GM08714 (cell line): ENCODE results near the gene NPHS1.
"Not testable (repeated sequence)": the region's sequence is repeated elsewhere in the genome, so short reads cannot be mapped to it uniquely, and the experiment has no call there.

ENCODE experiments used
- H3K4me3 ChIP-seq: fragments of 200-500 bp; sonication (Bioruptor generic); 2 replicates; pipeline ENCODE4 v1.5.1; 2014; ENCODE audit warnings: mild to moderate bottlenecking, low read length, inconsistent platforms
- ZNF274 ChIP-seq: IDR thresholded peaks from 2 replicates; pipeline ENCODE4 v1.6.1; 2012; ENCODE audit warnings: mild to moderate bottlenecking, low read depth, low read length

Gene NPHS1

DNA sequence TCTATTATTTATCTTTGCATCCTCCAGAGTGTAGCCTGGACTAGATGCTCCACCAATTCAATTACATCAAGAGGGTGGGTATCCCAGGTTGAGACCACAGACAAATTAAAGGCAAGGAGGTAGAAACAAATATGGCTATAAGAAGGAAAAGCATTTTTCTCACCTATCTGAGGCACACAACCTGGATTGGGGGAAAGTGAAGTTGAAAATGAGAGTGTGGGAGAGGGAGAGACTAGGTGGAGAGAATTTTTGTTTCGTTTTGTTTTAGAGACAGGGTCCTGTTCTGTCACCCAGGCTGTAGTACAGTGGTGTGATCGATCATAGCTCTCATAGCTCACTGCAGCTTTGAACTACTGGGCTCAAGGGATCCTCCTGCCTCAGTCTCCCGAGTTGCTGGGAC lies 33.9 kb downstream of the NPHS1 start:
- H3K4me3 ChIP-seq = no peak overlapping the region
- no peak for TF ChIP-seq ZNF274

DNA sequence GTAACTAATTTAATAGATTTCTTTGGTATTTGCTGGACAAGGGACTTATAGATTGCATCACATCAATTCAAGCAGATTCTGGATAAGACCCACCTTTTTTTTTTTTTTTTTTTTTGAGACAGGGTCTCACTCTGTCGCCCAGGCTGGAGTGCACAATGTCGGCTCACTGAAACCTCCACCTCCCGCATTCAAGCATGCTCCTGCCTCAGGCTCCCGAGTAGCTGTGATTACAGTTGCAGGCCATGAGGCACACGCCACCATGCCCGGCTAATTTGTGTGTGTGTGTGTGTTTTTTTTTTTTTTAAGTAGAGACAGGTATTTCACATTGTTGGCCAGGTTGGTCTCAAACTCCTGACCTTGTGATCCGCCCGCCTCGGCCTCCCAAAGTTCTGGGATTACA lies 35.5 kb downstream of the NPHS1 start:
- H3K4me3 ChIP-seq = no peak overlapping the region
- no peak for TF ChIP-seq ZNF274

DNA sequence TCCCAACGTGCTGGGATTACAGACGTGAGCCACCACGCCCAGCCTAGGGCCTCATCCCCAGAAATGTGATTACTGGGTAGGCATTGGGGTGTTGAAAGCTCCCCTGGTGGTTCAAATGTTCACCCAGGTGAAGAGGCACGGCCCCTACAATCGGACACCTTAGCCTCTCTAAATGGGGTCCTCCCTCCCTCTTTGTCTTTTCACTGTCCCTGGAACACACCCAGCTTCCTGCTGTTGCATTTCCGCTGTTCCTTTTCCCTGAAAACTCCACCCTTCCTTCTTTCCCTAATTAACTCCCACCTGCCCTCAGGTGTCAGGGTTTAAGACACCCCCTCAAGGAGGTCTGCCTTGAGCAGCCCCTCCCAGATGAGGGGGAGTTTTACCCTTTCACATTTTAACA lies 36.0 kb downstream of the NPHS1 start:
- no peak for TF ChIP-seq ZNF274
- H3K4me3 ChIP-seq = no peak overlapping the region

DNA sequence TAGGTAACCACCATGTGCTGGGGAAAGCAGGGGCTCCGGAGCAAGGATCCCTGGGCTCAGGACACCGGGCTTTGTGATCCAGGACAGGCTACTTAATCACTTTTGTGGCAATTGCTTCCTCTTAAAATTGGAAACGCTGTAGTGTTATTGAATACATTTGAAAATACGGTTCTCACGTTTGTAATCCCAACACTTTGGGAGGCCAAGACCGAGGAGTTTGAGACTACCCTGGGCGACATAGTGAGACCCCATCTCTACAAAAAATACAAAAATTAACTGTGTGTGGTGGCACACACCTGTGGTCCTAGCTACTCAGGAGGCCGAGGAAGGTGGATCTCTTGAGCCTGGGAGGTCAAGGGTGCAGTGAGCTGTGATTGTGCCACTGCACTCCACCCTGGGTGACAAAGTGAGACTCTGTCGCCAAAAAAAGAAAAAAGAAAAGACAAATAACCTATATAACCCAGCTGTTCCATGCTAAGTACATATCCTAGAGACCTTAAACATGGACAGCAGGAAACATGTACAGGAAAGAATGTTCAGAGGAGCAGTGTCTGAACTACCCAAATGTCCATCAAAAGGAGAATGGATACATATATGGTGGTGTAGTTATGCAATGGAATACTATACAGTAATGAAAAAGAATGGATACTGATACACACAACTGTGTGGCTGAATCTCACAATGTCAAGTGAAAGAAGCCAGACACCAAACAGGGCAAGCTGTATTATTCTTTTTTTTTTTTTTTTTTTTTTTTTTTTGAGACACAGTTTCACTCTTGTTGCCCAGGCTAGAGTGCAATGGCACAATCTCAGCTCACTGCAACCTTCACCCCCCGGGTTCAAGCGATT lies 39.0 kb downstream of the NPHS1 start:
- no peak for TF ChIP-seq ZNF274
- H3K4me3 ChIP-seq = no peak overlapping the region

DNA sequence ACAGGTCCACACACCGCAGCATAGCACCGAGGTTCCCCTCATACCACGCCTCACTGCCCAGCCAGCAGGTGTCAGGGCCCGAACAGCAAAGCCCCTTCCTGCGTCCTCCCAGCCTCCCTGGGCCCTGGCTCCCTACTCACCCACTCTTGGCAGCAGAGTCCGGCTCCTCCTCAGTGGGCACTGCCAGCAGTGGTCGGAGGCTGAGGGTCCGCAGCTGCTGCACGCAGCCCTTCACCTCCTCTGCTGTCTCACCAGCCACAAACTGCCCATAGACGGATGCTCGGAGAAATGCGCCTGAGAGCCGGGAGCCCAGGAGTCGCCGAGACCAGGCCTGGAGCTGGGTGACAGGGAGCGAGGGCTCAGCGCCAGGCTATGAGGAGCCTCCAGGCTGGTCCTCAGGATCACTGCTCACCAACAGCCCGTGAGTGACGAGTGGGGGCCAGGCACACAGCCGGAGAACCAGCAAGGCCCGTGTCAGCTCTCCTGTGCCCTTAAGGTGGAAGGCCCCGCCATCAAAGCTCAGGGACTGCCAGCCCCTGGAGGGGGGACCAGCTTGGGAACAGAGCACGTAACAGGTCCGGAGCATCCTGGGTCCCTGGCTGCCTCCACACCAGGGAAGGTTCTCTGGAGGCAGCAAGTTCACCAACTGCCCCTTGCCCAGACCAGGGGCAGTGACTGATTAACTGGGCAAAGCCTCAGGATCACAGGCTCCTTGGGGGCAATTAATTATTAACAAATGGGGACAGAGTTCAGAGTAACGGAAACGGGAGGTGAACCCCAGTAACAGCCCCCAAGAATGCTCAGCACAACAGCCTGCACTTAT lies 39.9 kb downstream of the NPHS1 start, which contains the start of gene PRODH2:
Gene PRODH2, minus strand, starts transcription at position 626 of the 823 bp plus-strand sequence. Its CDS starts 40 bp downstream, at position 586.
- no peak within 1 kb of the TSS for H3K4me3 ChIP-seq
- TF ChIP-seq ZNF274 = no peak

DNA sequence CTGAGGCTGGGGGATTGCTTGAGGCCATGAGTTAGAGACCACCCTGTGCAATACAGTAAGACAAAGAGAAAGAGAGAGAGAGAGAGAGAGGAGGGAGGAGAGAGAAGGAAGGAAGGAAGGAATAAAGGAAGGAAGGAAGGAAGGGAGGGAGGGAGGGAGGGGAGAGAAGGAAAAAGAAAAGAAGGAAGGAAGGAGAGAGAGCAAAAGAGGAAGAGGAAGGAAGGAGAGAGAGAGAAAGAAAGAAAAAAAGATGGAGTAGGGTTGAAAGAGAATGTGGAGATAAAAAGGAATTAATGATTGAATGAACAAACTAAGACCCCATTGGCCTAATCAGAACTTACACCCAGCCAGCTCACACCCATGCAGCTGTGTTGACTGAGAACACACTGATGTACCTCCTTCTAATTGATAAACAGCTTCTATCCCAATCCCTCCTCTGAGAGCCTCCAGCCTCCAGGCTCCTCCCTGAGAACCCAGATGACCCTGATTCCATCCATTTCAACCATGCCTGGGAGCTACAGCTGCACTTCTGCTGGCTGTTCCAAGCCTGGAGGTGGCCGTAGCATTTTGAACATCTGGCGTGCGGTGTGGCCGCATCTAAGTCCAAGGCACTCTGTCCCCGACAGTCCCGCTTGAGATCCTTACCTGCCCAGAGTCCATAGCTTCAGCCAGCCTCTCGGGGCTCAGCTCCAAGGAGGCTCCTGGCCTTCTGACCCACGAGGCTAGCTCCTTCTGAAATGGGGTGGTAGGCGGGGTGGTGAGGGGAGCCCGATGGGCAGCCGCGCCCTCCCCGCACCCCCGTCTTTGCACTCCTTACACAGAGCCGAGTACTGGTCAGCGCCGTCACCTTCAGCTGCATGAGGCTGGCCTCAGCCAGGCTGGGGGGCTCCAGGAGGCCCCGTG lies 40.7 kb downstream of the NPHS1 start:
- H3K4me3 ChIP-seq = no peak overlapping the region
- no peak for TF ChIP-seq ZNF274

DNA sequence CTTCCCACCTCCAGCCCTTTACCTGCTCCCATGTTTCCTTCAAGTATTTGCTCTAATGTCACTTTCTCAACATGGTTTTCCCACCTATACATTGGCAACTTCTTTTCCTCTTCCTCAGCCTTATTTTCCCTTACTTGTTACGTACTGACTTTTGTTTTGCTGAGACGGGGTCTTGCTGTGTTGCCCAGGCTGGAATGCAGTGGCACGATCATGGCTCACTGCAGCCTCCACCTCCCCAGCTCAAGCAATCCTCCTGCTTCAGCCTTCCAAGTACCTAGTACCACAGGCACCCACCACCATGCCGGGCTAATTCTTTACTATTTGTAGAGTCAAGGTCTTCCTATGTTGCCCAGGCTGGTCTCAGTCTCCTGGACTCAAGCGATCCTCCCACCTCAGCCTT lies 44.7 kb downstream of the NPHS1 start:
- TF ChIP-seq ZNF274 = no peak

DNA sequence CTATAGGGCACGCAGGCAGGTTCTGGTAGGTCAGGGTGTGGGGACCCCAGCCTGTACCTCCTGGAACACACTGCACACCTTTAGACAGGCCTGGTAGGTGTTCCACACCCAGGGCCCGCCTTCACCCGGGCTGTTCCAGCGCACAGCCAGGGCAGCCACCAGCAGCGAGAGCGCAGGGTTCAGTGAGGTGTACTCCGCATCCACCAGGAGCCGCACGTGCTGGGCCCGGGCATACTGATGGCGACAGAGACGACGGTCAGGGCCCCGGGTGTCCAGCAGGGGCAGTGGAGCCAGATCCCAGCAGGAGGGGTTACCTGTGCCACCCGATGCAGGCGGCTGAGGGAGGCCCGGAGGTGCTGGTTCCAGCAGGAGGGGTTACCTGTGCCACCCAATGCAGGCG lies 45.7 kb downstream of the NPHS1 start:
- no peak overlapping the region for H3K4me3 ChIP-seq
- no peak for TF ChIP-seq ZNF274

More for the DNA sequence above, 44.7 kb downstream of the NPHS1 start:
- H3K4me3 ChIP-seq = no peak overlapping the region

DNA sequence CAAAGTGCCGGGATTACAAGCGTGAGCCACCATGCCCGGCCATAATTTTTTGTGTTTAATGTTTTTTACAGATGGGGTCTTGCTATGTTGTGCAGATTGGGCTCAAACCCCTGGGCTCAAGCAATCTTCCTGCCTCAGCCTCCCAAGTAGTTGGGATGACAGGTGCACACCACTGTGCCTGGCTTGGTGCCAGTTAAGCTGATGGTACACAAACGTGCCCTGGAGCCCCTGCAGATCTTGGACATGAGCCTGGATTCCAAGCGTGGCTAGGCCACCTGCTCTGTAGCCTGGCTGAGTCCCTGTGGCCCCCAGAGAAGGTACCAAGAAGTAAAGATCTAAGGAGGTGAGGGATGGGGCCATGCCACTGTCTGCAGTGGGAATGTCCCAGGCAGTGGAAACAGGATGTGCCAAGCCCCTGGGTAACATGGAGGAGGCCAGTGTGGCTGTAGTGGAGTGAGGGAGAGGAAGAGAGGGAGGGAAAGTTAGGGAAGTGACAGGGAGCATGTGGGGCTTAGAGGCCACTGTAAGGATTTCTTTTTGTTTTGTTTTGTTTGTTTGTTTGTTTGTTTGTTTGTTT lies 46.7 kb downstream of the NPHS1 start:
- no peak overlapping the region for H3K4me3 ChIP-seq
- no peak for TF ChIP-seq ZNF274

DNA sequence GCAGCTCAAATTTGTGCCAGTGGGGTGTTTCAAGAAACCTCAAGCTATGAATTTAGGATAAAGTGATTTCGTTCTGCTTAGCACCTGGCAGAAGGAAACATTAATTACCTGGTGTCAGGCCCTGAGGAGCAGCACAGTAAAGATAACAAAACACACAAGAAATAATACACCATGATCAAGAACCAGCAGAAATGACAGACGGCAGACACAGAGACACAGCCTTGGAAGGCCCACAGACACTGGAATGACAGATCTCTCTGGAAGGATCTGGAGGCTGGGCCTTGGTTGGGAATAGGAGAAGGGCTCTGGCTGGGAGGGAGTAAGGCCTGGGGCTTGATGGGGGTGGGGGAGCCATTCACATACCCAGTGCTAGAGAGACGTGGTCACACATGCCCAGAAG lies 50.5 kb downstream of the NPHS1 start:
- no peak for TF ChIP-seq ZNF274
- no peak overlapping the region for H3K4me3 ChIP-seq

DNA sequence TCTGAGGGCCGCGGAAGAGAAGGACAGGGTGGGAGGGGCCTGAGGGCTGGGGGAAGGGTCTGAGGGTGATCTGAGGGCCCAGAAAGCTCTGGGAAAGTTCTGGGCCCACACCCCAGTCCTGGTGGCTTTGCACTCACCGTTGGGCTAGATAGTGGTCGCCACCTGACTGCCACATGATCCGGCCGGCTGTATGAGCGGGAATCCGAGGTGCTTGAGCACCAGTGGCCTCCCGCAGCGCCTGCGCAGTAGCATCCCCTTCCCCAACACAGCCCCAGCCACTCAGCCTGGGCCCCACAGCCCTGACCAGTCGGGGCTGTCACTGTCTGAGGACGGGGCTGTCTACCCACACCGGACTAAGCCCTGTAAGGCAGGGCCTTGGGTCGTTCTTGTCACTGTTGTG lies 54.6 kb downstream of the NPHS1 start:
- TF ChIP-seq ZNF274 = no peak
- H3K4me3 ChIP-seq = no peak overlapping the region

DNA sequence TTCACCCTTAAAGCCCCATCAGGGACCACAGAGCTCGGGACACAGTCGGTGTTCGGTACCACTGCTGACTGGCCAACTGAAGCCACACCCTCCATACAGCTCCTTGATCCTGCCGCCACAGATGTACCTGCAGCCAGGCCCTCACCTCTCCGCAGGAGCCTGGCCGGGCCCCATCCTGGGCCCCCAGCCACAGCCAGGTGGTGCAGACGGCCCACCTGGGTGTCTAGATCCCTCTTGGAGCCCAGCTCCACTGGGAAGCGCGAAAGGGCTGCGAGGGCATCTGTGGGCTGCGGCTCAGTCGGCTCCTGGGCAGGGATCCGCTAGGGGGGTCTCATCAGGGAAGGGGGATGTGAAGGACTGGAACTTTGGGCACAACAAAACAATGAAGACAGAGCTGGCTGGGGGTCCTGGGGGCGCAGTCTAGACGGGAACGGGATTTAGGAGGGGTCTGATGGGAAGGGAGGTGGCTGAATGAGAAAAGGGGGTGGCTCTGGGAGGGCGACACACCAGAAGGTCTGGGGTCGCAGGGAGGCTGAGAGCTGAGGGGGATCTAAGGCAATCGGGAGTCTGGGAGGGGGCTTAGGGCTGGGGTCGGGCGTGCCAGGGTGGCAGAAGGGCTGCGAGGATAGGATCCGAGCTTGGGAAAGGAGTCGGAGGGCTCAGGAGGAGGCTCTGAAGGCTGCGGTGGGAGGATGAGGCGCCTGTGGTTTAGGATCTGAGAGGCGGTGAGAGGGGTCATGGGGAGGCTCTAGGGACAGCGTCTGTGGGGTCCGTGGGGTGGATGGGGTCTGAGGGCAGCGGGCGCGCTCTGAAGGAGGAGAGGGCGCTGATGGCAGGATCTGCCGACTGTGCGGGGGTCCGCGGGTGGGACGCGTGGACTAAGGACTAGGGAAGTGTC lies 55.4 kb downstream of the NPHS1 start:
- no peak for TF ChIP-seq ZNF274
- H3K4me3 ChIP-seq = no peak overlapping the region

DNA sequence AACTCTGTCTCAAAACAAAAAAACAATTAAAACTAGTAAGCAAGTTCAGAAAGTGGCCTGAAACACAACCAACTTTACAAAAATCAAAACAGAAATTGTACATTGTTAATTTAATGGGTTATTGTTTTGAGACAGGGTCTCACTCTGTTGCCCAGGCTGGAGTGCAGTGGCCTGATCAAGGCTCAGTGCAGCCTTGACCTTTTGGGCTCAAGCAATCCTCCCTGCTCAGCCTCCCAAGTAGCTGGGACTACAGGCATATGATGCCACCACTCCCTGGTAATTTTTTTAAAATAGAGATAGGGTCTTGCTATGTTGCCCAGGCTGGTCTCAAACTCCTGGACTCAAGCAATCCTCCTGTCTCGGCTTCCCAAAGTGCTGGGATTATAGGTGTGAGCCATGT lies 56.7 kb downstream of the NPHS1 start:
- not testable (repeated sequence) for H3K4me3 ChIP-seq
